Spleen (tissue), 11 donors: Measurements from ENCODE around the gene OR56A1. TPM values are rescaled to one million over a fixed set of nuclear protein-coding genes. Genes with fewer than 3 reads are reported as not detected.

Experiments used
- DNase-seq: peaks from one replicate; pipeline ENCODE4 v3.0.0-alpha.2; 2020
- H3K27ac ChIP-seq, 8 donors: fragments of 200-600 bp; sonication (generic) in 7 of 8; 1 replicate in 4 of 8; 2 replicates in 4 of 8; pipeline versions ENCODE4 v1.5.0 to v1.8.0; 2016 to 2021; ENCODE audit warnings: inconsistent platforms in 4 of 8, mild to moderate bottlenecking in 4 of 8, moderate library complexity in 1 of 8
- H3K27me3 ChIP-seq, 7 donors: fragments of 200-600 bp; sonication (generic) in 6 of 7; replicated peaks in 1 of 7; 1 replicate in 4 of 7; 2 replicates in 3 of 7; pipeline versions ENCODE4 v1.5.0 to v1.8.0; 2016 to 2021; ENCODE audit warnings: inconsistent platforms in 3 of 7, mild to moderate bottlenecking in 1 of 7
- H3K36me3 ChIP-seq, 6 donors: fragments of 200-600 bp; sonication (generic) in 5 of 6; 1 replicate in 4 of 6; 2 replicates in 2 of 6; pipeline versions ENCODE4 v1.5.0 to v1.8.0; 2016 to 2021; ENCODE audit warnings: inconsistent platforms in 2 of 6
- H3K4me1 ChIP-seq, 6 donors: fragments of 200-600 bp; sonication (generic) in 5 of 6; 1 replicate in 3 of 6; 2 replicates in 3 of 6; pipeline versions ENCODE4 v1.5.0 to v1.8.0; 2016 to 2021; ENCODE audit warnings: inconsistent platforms in 3 of 6
- H3K4me3 ChIP-seq, 8 donors: fragments of 200-600 bp; sonication (generic) in 7 of 8; 1 replicate in 4 of 8; 2 replicates in 4 of 8; pipeline versions ENCODE4 v1.5.0 to v1.8.0; 2016 to 2021; ENCODE audit warnings: inconsistent platforms in 4 of 8, mild to moderate bottlenecking in 4 of 8, moderate library complexity in 2 of 8
- H3K9me3 ChIP-seq, 8 donors: fragments of 200-600 bp; sonication (generic) in 7 of 8; 1 replicate in 4 of 8; 2 replicates in 4 of 8; pipeline versions ENCODE4 v1.5.0 to v1.8.0; 2016 to 2021; ENCODE audit warnings: inconsistent platforms in 4 of 8
- POLR2A ChIP-seq, 3 donors: fragments of 450-650 bp; IDR thresholded peaks; one replicate each; pipeline ENCODE4 v1.5.1; 2017; ENCODE audit warnings: antibody characterized with exemption in 3 of 3, mild to moderate bottlenecking in 1 of 3
- POLR2AphosphoS5 ChIP-seq, 3 donors: sonication (generic); formaldehyde crosslinking; IDR thresholded peaks; one replicate each; pipeline ENCODE4 v1.5.1; 2017; ENCODE audit warnings: antibody characterized with exemption in 3 of 3
- WGBS, 5 donors: extraction: QIAGEN DNeasy Blood & Tissue Kit in 3 of 5; methylation state at CpG; one replicate each; pipeline versions ENCODE4 v1.1.5 to v1.1.7; 2013 to 2018; 5-methylcytosine and 5-hydroxymethylcytosine counted together
- intact Hi-C: fragments of 100-400 bp; cut with DNase I; formaldehyde crosslinking; loops from one replicate; pipeline ENCODE4 v1.15.0; 2023; ENCODE audit warnings: low total_unique reads
- polyA plus RNA-seq, 3 donors: library from polyadenylated mRNA; stranded (reverse); fragments of 200-250 nt; gene quantifications; one replicate each; pipeline ENCODE4 v1.2.1, GENCODE V29; 2013
- total RNA-seq, 7 donors: library from RNA; depleted of rRNA in 3 of 7; stranded (reverse); fragments of >200 nt in 3 of 7; fragmentation: NEBNext Ultra II Directional in 4 of 7; extraction: Animal tissue kit (Norgen Biotek cat#: 25700) in 4 of 7; gene quantifications; one replicate each; pipeline versions ENCODE4 v1.1.0 to v1.2.1, GENCODE V29; 2016 to 2021
- TF ChIP-seq, protein P1 (sequence below), 11 experiments: fragments of 200-600 bp in 7 of 11; fragments of 450-650 bp in 4 of 11; sonication (generic) in 4 of 11; IDR thresholded peaks in 8 of 11; conservative IDR thresholded peaks in 3 of 11; 1 replicate in 7 of 11; 2 replicates in 4 of 11; pipeline versions ENCODE4 v1.4.0 to v1.8.0; 2016 to 2021; ENCODE audit warnings: antibody characterized with exemption in 11 of 11, inconsistent platforms in 4 of 11, mild to moderate bottlenecking in 1 of 11
- donor health status: healthy with polysubstance abuse.
- donor health status: DM: no; HTN: no; CAD: no; lungs with moderate emphysema.
- donor health status: DM: no; HTN: no; CAD: no.
- donor health status: Bipolar disorder and iron deficiency.
- donor health status: healthy.
- donor health status: DM: no; HTN: no; CAD: no.
- donor health status: DM: yes; HTN: yes; CAD: no.

OR56A1 gene
- total and polyA plus RNA-seq, 10 donors = 0.09 to 0.19 (median 0.13) TPM; not detected in 7

DNA sequence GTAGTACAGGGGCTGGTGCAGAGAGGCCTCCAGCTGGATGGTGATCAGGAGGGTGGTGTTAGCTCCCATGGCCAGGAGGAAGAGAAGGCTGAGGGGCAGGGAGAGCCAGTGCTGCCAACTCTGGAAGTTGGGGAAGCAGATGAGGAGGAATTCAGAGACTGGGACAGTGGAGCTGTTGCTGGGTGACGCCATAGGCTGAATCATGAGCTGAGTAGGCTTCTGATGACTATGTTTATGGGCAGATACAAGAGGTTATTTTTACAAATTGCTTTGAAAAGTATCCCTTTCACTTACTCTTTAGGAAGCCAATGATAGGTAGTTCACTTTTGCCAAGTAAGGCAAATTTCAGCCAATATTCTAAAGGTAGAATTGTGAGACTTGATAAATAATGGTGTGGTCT is 3.1 kb downstream of the OR56A1 start:
- TF ChIP-seq POLR2A (IDR thresholded peaks at IDR 0.05) (no peak), POLR2AphosphoS5 (IDR thresholded peaks at IDR 0.05) (no peak)
- TF ChIP-seq, protein P1, sequence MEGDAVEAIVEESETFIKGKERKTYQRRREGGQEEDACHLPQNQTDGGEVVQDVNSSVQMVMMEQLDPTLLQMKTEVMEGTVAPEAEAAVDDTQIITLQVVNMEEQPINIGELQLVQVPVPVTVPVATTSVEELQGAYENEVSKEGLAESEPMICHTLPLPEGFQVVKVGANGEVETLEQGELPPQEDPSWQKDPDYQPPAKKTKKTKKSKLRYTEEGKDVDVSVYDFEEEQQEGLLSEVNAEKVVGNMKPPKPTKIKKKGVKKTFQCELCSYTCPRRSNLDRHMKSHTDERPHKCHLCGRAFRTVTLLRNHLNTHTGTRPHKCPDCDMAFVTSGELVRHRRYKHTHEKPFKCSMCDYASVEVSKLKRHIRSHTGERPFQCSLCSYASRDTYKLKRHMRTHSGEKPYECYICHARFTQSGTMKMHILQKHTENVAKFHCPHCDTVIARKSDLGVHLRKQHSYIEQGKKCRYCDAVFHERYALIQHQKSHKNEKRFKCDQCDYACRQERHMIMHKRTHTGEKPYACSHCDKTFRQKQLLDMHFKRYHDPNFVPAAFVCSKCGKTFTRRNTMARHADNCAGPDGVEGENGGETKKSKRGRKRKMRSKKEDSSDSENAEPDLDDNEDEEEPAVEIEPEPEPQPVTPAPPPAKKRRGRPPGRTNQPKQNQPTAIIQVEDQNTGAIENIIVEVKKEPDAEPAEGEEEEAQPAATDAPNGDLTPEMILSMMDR (IDR thresholded peaks at IDR 0.05 in 8 of 11, conservative IDR thresholded peaks at IDR 0.05 in 3 of 11) = no peak
- Histone ChIP-seq H3K9me3 (no peaks in the 10 kb centered on the region), H3K4me1 (no peaks in the 10 kb centered on the region), H3K4me3 (no peak overlapping the region), H3K27ac (no peak overlapping the region), H3K27me3 (peaks cover 0 to 25% (median 0%) of the 10 kb centered on the region in 7 donors), H3K36me3 (no peaks in the 10 kb centered on the region)
- WGBS, 5 donors = 82 to 100% (median 88%) methylated on average over 1 of the region's 1 CpG
- DNase-seq = no peak
- intact Hi-C loops = no loop called here

DNA sequence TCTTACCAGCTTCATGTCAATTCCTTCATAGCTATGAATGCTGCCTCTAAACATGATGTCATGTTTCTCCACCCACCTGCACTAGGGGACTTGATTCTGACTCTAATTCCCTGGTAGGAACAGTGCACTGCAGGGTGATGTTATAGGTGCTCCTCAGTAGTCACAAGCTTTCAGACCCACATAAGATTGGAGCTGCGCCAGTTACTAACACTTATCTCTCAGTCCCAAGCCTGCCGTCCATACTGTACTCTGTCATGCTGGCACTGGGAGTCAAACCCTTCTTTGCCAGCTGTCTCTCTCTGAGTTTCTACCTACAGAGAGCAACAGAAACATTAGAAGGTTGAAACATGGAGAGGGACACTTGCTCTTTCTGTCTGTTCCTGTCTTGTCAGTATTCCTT is 5.5 kb downstream of the OR56A1 start:
- DNase-seq = no peak
- Histone ChIP-seq H3K4me1 (no peaks in the 10 kb centered on the region), H3K27ac (no peak overlapping the region), H3K4me3 (no peak overlapping the region), H3K9me3 (no peaks in the 10 kb centered on the region), H3K36me3 (no peaks in the 10 kb centered on the region), H3K27me3 (peaks cover 0 to 16% (median 0%) of the 10 kb centered on the region in 7 donors)
- TF ChIP-seq POLR2A (IDR thresholded peaks at IDR 0.05) (no peak), POLR2AphosphoS5 (IDR thresholded peaks at IDR 0.05) (no peak)
- TF ChIP-seq, protein P1 (IDR thresholded peaks at IDR 0.05 in 8 of 11, conservative IDR thresholded peaks at IDR 0.05 in 3 of 11) = no peak
- intact Hi-C loops = no loop called here
- 72 to 86% (median 82%) methylated on average over 2 of the region's 2 CpGs for WGBS, 5 donors

DNA sequence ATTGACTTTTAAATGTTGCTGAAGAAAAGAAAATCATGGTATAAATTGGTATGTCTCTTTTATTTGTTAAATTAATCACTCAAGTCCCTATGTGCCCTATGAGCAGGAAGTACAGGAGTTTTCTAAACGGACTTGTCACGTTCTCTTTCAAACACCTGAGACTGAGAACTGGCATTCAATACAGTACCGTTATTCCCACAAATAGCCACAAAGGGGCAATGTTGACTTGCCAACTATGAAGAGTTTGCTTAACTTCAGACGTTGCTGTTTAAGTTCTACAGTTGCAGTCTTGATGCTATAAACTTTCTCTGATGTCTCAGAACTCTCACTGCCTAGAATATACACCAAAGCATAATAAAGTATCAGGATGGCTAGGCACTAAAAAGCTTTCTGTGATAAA is 7.6 kb downstream of the OR56A1 start:
- Histone ChIP-seq H3K27me3 (peaks cover 0 to 16% (median 0%) of the 10 kb centered on the region in 7 donors), H3K9me3 (peaks cover 0 to under 1% (median 0%) of the 10 kb centered on the region in 8 donors), H3K36me3 (no peaks in the 10 kb centered on the region), H3K27ac (no peak overlapping the region), H3K4me3 (no peak overlapping the region), H3K4me1 (no peaks in the 10 kb centered on the region)
- 1 to 3% (median 2%) methylated on average over 4 of the region's 4 CpGs for WGBS, 5 donors
- TF ChIP-seq, protein P1 (IDR thresholded peaks at IDR 0.05 in 8 of 11, conservative IDR thresholded peaks at IDR 0.05 in 3 of 11) = peak; percentile 30 to 68 (median 39)
- TF ChIP-seq POLR2A (IDR thresholded peaks at IDR 0.05) = no peak
- no peak for TF ChIP-seq POLR2AphosphoS5 (IDR thresholded peaks at IDR 0.05)
- DNase-seq = no peak
- intact Hi-C loops = loop anchor here (5.0 kb wide), 2 partner anchors 294 to 329 kb away; no protein-coding TSS in a partner anchor

DNA sequence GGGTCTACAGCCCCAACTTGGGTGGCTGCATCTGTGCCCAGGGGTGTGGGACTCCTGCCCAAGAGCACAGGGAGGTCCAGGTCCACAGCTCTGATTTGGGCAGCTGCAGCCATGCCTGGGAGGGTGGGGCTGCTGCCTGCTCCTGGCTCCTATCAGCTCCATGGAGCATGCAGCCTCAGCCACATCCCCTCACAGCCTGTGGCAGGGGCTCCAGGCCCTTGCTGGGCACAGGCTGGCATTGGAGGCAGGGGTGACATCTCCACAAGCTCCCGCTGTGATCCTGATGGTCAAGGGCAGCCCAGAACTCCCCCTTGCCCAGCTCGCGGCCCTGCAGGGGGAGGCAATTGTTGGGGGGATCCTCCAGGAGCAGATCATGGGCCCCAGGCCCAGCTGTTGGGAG is 17.5 kb downstream of the OR56A1 start:
- Histone ChIP-seq H3K4me1 (no peaks in the 10 kb centered on the region), H3K9me3 (peaks cover 0 to 30% (median 17%) of the 10 kb centered on the region in 8 donors), H3K4me3 (no peak overlapping the region), H3K27ac (no peak overlapping the region), H3K27me3 (peaks cover 0 to 19% (median 0%) of the 10 kb centered on the region in 7 donors), H3K36me3 (no peaks in the 10 kb centered on the region)
- no peak for DNase-seq
- intact Hi-C loops = no loop called here
- WGBS, 5 donors = 75 to 100% (median 92%) methylated on average over 1 to 3 of the region's 3 CpGs
- no peak for TF ChIP-seq POLR2AphosphoS5 (IDR thresholded peaks at IDR 0.05)
- TF ChIP-seq, protein P1 (IDR thresholded peaks at IDR 0.05 in 8 of 11, conservative IDR thresholded peaks at IDR 0.05 in 3 of 11) = no peak
- no peak for TF ChIP-seq POLR2A (IDR thresholded peaks at IDR 0.05)
